Loucy (cell line): ENCODE results near the gene MATR3.

ENCODE experiments used
- CTCF ChIP-seq: fragments of 200-600 bp; sonication (generic); conservative IDR thresholded peaks from 2 replicates; pipeline ENCODE4 v1.5.1; 2014; ENCODE audit warnings: mild to moderate bottlenecking, antibody characterized with exemption, low read length
- EZH2phosphoT487 ChIP-seq: fragments of 200-600 bp; IDR thresholded peaks from 2 replicates; pipeline ENCODE4 v1.6.1; 2018; ENCODE audit warnings: antibody characterized with exemption, mild to moderate bottlenecking, moderate library complexity, borderline replicate concordance

- no peak for TF ChIP-seq CTCF
- no peak for TF ChIP-seq EZH2phosphoT487
These were observed 42.3 kb upstream of the MATR3 start for GRCh38 chr5:139251281-139251687.
